COR-L47 (cell line): ENCODE results near the gene PSTK.

Experiments
- DNase-seq: peaks from one replicate; lab custom pipeline; 2025; lab: John Stamatoyannopoulos, UW

PSTK gene

GRCh38 chr10:123019941-123020703, 39.9 kb downstream of the PSTK start:
- DNase-seq, result no peak

DNA sequence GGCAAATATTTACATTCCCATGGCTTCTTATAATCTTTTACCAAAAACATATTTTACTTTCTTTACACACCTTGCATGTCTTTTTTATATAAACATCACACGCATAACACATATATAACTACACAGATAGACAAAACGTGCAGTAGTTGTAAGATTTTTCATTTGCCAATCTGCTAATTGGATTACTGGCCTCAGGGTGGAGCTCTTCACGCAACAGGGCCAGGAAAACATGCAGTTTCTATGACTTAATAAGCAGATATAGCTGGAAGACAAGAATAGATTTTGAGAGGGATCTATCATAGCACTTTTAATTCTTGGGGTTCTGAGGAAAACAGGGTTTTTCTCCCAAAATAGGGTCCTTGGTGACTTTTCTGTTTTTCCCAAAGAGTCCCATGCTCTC, 41.3 kb downstream of the PSTK start:
- no peak for DNase-seq

- no peak for DNase-seq
These were observed 44.3 kb downstream of the PSTK start for GRCh38 chr10:123024540-123024939.

- no peak for DNase-seq
These were observed 46.1 kb downstream of the PSTK start for GRCh38 chr10:123026302-123026701.

GRCh38 chr10:123027861-123028260, 47.7 kb downstream of the PSTK start:
- no peak for DNase-seq

- no peak for DNase-seq
These were observed 50.9 kb downstream of the PSTK start for GRCh38 chr10:123031124-123031523.

DNA sequence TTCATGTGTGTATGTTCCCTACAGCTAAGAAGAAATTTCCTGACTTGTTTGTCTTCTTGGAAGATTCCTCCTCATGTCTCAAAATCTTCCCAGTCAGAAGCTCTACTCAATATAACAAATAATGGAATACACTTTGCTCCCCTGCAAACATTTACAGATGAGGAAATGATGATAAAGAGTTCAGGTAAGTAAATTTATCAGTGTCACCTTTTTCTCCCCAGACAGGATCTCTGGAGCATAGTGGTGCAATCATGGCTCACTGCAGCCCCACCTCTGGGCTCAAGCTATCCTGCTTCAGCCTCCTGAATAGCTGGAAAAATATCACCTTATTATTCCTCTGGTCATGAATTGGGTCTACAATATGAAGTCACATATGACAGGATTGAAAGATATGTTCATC, 54.1 kb downstream of the PSTK start:
- no peak for DNase-seq

DNA sequence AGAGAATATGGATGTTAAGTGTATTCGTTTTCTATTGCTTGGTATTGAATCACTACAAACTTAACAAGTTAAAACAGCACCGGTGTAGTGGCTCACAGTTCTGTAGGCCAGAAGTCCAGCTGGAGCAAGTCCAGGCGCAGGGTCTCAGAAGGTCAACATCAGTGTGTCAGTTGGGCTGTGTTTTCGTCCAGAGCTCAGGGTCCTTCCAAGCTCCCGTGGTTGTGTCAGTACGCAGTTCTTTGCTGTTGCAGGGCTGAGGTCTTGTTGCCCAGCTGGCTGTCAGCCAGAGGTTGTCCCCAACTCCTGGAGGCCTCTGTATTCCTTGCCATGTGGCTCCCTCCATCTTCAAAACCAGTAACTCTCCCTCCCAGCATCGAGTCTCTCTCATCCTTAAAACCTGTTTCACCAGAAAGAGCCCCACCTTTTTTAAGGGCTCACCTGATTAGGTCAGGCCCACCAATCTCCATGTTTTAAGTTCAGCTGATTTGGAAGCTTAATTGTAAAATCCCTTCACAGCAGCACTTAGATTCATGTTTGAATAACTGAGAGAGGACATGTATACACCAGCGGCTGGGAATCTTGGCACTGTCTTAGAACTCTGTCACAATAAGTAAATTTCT, 55.4 kb downstream of the PSTK start:
- DNase-seq, result no peak

- no peak for DNase-seq
These were observed 58.8 kb downstream of the PSTK start for GRCh38 chr10:123038782-123039631.

- DNase-seq, result no peak
These were observed 59.4 kb downstream of the PSTK start for GRCh38 chr10:123039632-123039930.
